Adrenal gland (tissue), 5 donors: Measurements from ENCODE around the gene TSR2.

Experiments used
- POLR2A ChIP-seq, 2 donors: fragments of 450-650 bp; IDR thresholded peaks; one replicate each; pipeline ENCODE4 v1.6.1; 2017; ENCODE audit warnings: antibody characterized with exemption in 2 of 2, mild to moderate bottlenecking in 2 of 2, moderate library complexity in 1 of 2
- TF ChIP-seq, protein P1 (sequence below), 6 experiments: fragments of 450-650 bp in 4 of 6; fragments of 200-600 bp in 2 of 6; sonication (generic) in 1 of 6; IDR thresholded peaks; 1 replicate in 5 of 6; 2 replicates in 1 of 6; pipeline versions ENCODE4 v1.5.1 to v1.8.0; 2016 to 2021; ENCODE audit warnings: antibody characterized with exemption in 6 of 6, mild to moderate bottlenecking in 2 of 6, moderate library complexity in 1 of 6
- donor health status: DM: no; HTN: no; CAD: no.

- TF ChIP-seq, protein P1, sequence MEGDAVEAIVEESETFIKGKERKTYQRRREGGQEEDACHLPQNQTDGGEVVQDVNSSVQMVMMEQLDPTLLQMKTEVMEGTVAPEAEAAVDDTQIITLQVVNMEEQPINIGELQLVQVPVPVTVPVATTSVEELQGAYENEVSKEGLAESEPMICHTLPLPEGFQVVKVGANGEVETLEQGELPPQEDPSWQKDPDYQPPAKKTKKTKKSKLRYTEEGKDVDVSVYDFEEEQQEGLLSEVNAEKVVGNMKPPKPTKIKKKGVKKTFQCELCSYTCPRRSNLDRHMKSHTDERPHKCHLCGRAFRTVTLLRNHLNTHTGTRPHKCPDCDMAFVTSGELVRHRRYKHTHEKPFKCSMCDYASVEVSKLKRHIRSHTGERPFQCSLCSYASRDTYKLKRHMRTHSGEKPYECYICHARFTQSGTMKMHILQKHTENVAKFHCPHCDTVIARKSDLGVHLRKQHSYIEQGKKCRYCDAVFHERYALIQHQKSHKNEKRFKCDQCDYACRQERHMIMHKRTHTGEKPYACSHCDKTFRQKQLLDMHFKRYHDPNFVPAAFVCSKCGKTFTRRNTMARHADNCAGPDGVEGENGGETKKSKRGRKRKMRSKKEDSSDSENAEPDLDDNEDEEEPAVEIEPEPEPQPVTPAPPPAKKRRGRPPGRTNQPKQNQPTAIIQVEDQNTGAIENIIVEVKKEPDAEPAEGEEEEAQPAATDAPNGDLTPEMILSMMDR (IDR thresholded peaks at IDR 0.05): no peak
- no peak for TF ChIP-seq POLR2A (IDR thresholded peaks at IDR 0.05)
These were observed 23.2 kb upstream of the TSR2 start for GRCh38 chrX:54416965-54417364.
